Nephron progenitor cell (in vitro differentiated cells): Measurements from ENCODE around the gene PITX1.

ENCODE experiments used
- DNase-seq: peaks from one replicate; pipeline ENCODE4 v3.0.0; 2021
- H3K27ac Mint-ChIP-seq: 2 replicates; pipeline ENCODE4 v1.8.0; 2021; ENCODE audit warnings: mild to moderate bottlenecking, moderate library complexity, mixed read lengths
- H3K27me3 Mint-ChIP-seq: 2 replicates; pipeline ENCODE4 v1.8.0; 2021; ENCODE audit warnings: mild to moderate bottlenecking, low read depth, mixed read lengths; ENCODE audit not compliant: poor library complexity
- H3K36me3 Mint-ChIP-seq: 2 replicates; pipeline ENCODE4 v1.8.0; 2021; ENCODE audit warnings: low read depth, mixed read lengths
- H3K4me1 Mint-ChIP-seq: 2 replicates; pipeline ENCODE4 v1.8.0; 2021; ENCODE audit warnings: mixed read lengths
- H3K4me3 Mint-ChIP-seq: 2 replicates; pipeline ENCODE4 v1.8.0; 2021; ENCODE audit warnings: mild to moderate bottlenecking, moderate library complexity, mixed read lengths
- H3K9me3 Mint-ChIP-seq: 2 replicates; pipeline ENCODE4 v1.8.0; 2021; ENCODE audit warnings: mild to moderate bottlenecking, moderate library complexity, mixed read lengths
- TF ChIP-seq, protein P1 (sequence below): fragments of 200-600 bp; sonication (generic); IDR thresholded peaks from 2 replicates; pipeline ENCODE4 v1.5.0; 2021; ENCODE audit warnings: antibody characterized with exemption

The PITX1 gene

GRCh38 chr5:135060021-135060420, 26.0 kb upstream of the PITX1 start:
- Mint-ChIP-seq H3K27ac (no peak overlapping the region), H3K4me3 (no peak overlapping the region), H3K36me3 (no peaks in the 10 kb centered on the region), H3K9me3 (no peaks in the 10 kb centered on the region), H3K27me3 (peaks cover 39% of the 10 kb centered on the region), H3K4me1 (peaks cover 7% of the 10 kb centered on the region)
- DNase-seq = no peak
- TF ChIP-seq, protein P1, sequence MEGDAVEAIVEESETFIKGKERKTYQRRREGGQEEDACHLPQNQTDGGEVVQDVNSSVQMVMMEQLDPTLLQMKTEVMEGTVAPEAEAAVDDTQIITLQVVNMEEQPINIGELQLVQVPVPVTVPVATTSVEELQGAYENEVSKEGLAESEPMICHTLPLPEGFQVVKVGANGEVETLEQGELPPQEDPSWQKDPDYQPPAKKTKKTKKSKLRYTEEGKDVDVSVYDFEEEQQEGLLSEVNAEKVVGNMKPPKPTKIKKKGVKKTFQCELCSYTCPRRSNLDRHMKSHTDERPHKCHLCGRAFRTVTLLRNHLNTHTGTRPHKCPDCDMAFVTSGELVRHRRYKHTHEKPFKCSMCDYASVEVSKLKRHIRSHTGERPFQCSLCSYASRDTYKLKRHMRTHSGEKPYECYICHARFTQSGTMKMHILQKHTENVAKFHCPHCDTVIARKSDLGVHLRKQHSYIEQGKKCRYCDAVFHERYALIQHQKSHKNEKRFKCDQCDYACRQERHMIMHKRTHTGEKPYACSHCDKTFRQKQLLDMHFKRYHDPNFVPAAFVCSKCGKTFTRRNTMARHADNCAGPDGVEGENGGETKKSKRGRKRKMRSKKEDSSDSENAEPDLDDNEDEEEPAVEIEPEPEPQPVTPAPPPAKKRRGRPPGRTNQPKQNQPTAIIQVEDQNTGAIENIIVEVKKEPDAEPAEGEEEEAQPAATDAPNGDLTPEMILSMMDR = no peak

GRCh38 chr5:135059000-135059923, 25.2 kb upstream of the PITX1 start:
- no peak overlapping the region for H3K4me3 Mint-ChIP-seq
- H3K27me3 Mint-ChIP-seq = peaks cover 39% of the 10 kb centered on the region
- peaks cover 10% of the 10 kb centered on the region for H3K4me1 Mint-ChIP-seq
- TF ChIP-seq, protein P1 = no peak
- H3K27ac Mint-ChIP-seq = no peak overlapping the region
- H3K9me3 Mint-ChIP-seq = no peaks in the 10 kb centered on the region
- no peak for DNase-seq
- H3K36me3 Mint-ChIP-seq = no peaks in the 10 kb centered on the region

DNA sequence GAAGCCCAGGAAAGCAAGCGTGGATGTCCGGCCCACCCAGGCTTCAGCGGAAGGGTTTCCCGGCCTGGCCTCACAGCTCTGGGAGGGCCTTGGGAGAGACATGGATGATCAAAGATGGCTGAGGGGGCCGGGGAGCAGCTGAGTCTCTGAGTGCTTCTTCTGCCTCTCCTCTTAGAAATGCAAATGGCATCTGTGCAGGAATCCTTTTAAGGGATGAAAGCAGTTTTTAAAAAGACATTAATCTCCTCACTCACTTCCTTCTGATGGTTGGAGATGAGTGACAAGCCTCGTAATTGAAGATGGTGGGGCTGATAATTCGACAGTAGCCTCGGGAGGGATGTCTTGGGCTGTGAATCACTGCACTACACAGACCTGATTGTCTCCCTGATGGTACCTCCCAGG, 24.3 kb upstream of the PITX1 start:
- no peak overlapping the region for H3K27ac Mint-ChIP-seq
- no peak overlapping the region for H3K4me3 Mint-ChIP-seq
- H3K4me1 Mint-ChIP-seq = peaks cover 15% of the 10 kb centered on the region
- no peaks in the 10 kb centered on the region for H3K36me3 Mint-ChIP-seq
- peaks cover 46% of the 10 kb centered on the region for H3K27me3 Mint-ChIP-seq
- TF ChIP-seq, protein P1 = no peak
- H3K9me3 Mint-ChIP-seq = no peaks in the 10 kb centered on the region
- no peak for DNase-seq

- no peak for DNase-seq
- Mint-ChIP-seq H3K27ac (no peak overlapping the region), H3K36me3 (no peaks in the 10 kb centered on the region), H3K4me3 (no peak overlapping the region), H3K9me3 (no peaks in the 10 kb centered on the region), H3K4me1 (peaks cover 18% of the 10 kb centered on the region), H3K27me3 (peaks cover 51% of the 10 kb centered on the region)
- TF ChIP-seq, protein P1 = no peak
Observed at GRCh38 chr5:135057233-135057632, 23.2 kb upstream of the PITX1 start.

DNA sequence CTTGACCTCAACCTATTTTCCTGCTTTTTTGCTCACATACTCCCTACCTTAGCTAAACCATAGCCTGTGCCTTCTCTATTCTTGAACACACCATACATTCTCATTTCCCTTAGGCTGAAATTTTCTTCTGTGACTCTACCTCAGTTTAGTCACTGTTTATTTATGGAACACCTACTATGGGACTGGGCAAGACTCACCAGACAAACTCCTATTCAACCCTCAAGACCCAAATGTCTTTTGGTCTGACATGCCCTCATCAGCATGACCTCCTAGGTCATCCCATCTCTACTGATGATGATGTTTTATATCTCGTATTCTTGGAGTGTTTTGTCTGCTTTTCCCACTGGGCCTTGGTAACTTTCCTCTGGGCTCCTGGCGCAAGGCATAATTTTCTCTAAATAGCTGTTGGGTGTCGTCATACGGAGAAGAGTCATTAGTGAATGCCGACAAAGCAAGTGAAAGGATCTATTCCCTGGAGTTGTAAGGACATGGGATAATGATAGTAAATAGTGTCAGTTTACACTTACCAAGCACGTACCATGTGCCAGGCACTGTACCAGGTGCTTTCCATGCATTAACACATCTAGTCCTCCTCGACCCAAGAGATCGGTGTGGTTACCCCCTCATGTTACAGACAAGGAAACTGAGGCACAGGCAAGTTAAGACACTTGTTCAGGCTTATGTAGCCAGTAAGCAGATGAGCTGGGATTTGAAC, 22.4 kb upstream of the PITX1 start:
- Mint-ChIP-seq H3K36me3 (no peaks in the 10 kb centered on the region), H3K4me3 (no peak overlapping the region), H3K9me3 (no peaks in the 10 kb centered on the region), H3K4me1 (peaks cover 26% of the 10 kb centered on the region), H3K27me3 (peaks cover 58% of the 10 kb centered on the region), H3K27ac (no peak overlapping the region)
- TF ChIP-seq, protein P1 = no peak
- DNase-seq = no peak
